ENCODE measurements around the gene CRB2. TPM values are rescaled to one million over a fixed set of nuclear protein-coding genes. Genes with fewer than 3 reads are reported as not detected.

CRB2 gene
- total RNA-seq, 1 experiment from 2014 or later = 3.6 TPM

DNA sequence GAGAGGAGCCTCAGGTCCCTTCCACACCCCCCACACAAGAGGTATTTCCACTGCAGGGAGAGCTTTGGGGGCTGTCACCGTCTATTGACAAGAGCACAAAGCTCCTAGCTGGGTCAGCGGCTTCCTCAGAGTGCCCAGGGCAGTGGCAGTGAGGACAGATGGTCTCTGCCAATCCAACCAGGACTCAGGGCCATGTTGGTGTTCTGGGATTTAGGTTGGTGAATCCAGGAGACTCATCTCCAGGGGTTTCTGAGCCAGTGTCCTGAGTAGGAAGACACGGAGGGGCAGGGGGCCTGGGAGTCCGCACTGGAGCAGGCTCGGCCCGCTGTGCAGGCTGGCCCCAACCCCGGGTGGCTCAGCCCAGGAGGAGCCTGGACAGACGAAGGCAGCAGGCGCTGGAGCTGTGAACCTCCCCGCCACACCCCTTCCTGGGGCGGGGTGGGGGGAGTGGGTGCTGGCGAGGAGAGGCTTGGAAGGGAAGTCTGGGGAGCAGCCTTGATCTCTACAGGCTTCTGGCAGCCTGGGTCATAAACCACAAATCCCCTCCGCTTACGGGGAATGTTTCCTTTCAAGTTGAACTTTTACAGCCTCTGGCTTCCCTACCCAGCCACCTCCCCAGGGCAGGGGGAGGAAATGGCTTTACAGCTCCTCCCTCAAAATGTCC, 19.6 kb downstream of the CRB2 start:
- Histone ChIP-seq H4K20me1 (ENCODE audit: control insufficient read depth, insufficient read depth, insufficient read length) (no peaks in the 10 kb centered on the region), H3K9me3 (ENCODE audit: control insufficient read depth, low read depth, low read length) (no peaks in the 10 kb centered on the region), H4K8ac (replicated peaks; ENCODE audit: insufficient read length, low read depth, low read length) (no peak overlapping the region), H2BK20ac (ENCODE audit: low read depth, low read length, poor library complexity, severe bottlenecking) (no peak overlapping the region), H2AK5ac (ENCODE audit: insufficient read length, low read length) (no peak overlapping the region), H3K18ac (ENCODE audit: insufficient read length, low read depth, low read length) (no peak overlapping the region), H3K4me2 (ENCODE audit: insufficient read depth, insufficient read length, low read length) (no peak overlapping the region), H2BK12ac (ENCODE audit: insufficient read length, low read depth, low read length) (no peak overlapping the region), H3K56ac (ENCODE audit: insufficient read length, low read depth, low read length) (no peak overlapping the region), H3K4ac (ENCODE audit: low read depth, low read length) (no peak overlapping the region), H3K23me2 (ENCODE audit: insufficient read length, low read depth, low read length, poor library complexity, severe bottlenecking) (no peaks in the 10 kb centered on the region), H3K27ac (ENCODE audit: insufficient read length, low read depth, low read length) (no peak overlapping the region), H2BK15ac (ENCODE audit: low read depth, low read length) (no peak overlapping the region), H2BK5ac (ENCODE audit: insufficient read length, low read length) (no peak overlapping the region), H3K27me3 (ENCODE audit: insufficient read depth, low read length) (no peaks in the 10 kb centered on the region; the same call in 1 of the 2 replicates), H3T11ph (ENCODE audit: low read length) (no peak overlapping the region), H2AFZ (ENCODE audit: low read length) (no peak overlapping the region), H3K79me1 (ENCODE audit: insufficient read depth, low read depth, low read length, poor library complexity, severe bottlenecking) (no peaks in the 10 kb centered on the region), H3K9ac (ENCODE audit: extremely low read depth, insufficient read length, low read length) (no peak overlapping the region), H3K23ac (ENCODE audit: insufficient read length, low read depth, low read length) (no peak overlapping the region), H3K79me2 (ENCODE audit: insufficient read depth, low read length) (no peaks in the 10 kb centered on the region), H4K5ac (ENCODE audit: insufficient read length, low read depth, low read length) (no peak overlapping the region), H2BK120ac (ENCODE audit: low read depth, low read length, poor library complexity, severe bottlenecking) (no peak overlapping the region), H3K4me1 (ENCODE audit: insufficient read depth, low read length) (no peaks in the 10 kb centered on the region), H4K91ac (ENCODE audit: insufficient read length, low read depth, low read length) (no peak overlapping the region), H3K14ac (ENCODE audit: insufficient read depth, low read length) (no peak overlapping the region; the same call in 1 of the 2 replicates)
- Mint-ChIP-seq H3K4me1 (peaks cover 18 to 29% of the 10 kb centered on the region in 2 experiments), H3K27ac (no peak overlapping the region), H3K36me3 (ENCODE audit: insufficient read depth in 1 of 3, low read depth in 3 of 3) (peaks cover 0 to 19% (median 2%) of the 10 kb centered on the region in 3 experiments; a peak in 4 of 7 replicates), H3K9me3 (no peaks in the 10 kb centered on the region), H3K27me3 (ENCODE audit: low read depth) (peaks cover 19% of the 10 kb centered on the region), H3K4me3 (no peak overlapping the region)
- DNase-seq = no peak
- no CpG with 5 or more reads among the region's 14 CpGs for WGBS (ENCODE audit: extremely low coverage, insufficient read length, low lambda C conversion rate)
- TF ChIP-seq, protein P1, sequence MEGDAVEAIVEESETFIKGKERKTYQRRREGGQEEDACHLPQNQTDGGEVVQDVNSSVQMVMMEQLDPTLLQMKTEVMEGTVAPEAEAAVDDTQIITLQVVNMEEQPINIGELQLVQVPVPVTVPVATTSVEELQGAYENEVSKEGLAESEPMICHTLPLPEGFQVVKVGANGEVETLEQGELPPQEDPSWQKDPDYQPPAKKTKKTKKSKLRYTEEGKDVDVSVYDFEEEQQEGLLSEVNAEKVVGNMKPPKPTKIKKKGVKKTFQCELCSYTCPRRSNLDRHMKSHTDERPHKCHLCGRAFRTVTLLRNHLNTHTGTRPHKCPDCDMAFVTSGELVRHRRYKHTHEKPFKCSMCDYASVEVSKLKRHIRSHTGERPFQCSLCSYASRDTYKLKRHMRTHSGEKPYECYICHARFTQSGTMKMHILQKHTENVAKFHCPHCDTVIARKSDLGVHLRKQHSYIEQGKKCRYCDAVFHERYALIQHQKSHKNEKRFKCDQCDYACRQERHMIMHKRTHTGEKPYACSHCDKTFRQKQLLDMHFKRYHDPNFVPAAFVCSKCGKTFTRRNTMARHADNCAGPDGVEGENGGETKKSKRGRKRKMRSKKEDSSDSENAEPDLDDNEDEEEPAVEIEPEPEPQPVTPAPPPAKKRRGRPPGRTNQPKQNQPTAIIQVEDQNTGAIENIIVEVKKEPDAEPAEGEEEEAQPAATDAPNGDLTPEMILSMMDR (conservative IDR thresholded peaks at IDR 0.05) = no peak

Data from H9 (cell line).